Globus pallidus (tissue), 1 donor: ENCODE measurements around the gene RDH12.

Source experiments
- DNase-seq: peaks from one replicate; pipeline ENCODE4 v3.0.0-alpha.2; 2015; ENCODE audit warnings: low spot score

The RDH12 gene

GRCh38 chr14:67749341-67750084 is 47.8 kb downstream of the RDH12 start:
- DNase-seq = no peak

- no peak for DNase-seq
Measured at GRCh38 chr14:67756496-67756895, 54.8 kb downstream of the RDH12 start.

GRCh38 chr14:67757175-67757574 is 55.5 kb downstream of the RDH12 start:
- DNase-seq = no peak

GRCh38 chr14:67759916-67760315 is 58.2 kb downstream of the RDH12 start:
- no peak for DNase-seq

GRCh38 chr14:67762051-67762450 is 60.4 kb downstream of the RDH12 start:
- DNase-seq = no peak

- no peak for DNase-seq
Measured at GRCh38 chr14:67763158-67763822, 61.6 kb downstream of the RDH12 start.

- no peak for DNase-seq
Measured at GRCh38 chr14:67764496-67764895, 62.8 kb downstream of the RDH12 start.

GRCh38 chr14:67765192-67765834 is 63.6 kb downstream of the RDH12 start:
- no peak for DNase-seq

- peak; percentile 38 for DNase-seq
Measured at GRCh38 chr14:67766035-67766680, 64.5 kb downstream of the RDH12 start.

- no peak for DNase-seq
Measured at GRCh38 chr14:67768219-67768618, 66.5 kb downstream of the RDH12 start.

GRCh38 chr14:67773844-67774377 is 72.2 kb downstream of the RDH12 start:
- DNase-seq = no peak

GRCh38 chr14:67776653-67777322 is 75.1 kb downstream of the RDH12 start:
- DNase-seq = no peak

- no peak for DNase-seq
Measured at GRCh38 chr14:67778792-67779191, 77.1 kb downstream of the RDH12 start.

- DNase-seq = no peak
Measured at GRCh38 chr14:67782090-67782489, 80.4 kb downstream of the RDH12 start.
